NCI-H187 treated with DMSO at 0.1 percent for 48 hours (cell line): ENCODE results near the gene MYOC.
"Not testable (repeated sequence)": the region's sequence is repeated elsewhere in the genome, so short reads cannot be mapped to it uniquely, and the experiment has no call there.

Source experiments
- DNase-seq: peaks from one replicate; lab custom pipeline; 2025; lab: John Stamatoyannopoulos, UW

Gene MYOC

DNA sequence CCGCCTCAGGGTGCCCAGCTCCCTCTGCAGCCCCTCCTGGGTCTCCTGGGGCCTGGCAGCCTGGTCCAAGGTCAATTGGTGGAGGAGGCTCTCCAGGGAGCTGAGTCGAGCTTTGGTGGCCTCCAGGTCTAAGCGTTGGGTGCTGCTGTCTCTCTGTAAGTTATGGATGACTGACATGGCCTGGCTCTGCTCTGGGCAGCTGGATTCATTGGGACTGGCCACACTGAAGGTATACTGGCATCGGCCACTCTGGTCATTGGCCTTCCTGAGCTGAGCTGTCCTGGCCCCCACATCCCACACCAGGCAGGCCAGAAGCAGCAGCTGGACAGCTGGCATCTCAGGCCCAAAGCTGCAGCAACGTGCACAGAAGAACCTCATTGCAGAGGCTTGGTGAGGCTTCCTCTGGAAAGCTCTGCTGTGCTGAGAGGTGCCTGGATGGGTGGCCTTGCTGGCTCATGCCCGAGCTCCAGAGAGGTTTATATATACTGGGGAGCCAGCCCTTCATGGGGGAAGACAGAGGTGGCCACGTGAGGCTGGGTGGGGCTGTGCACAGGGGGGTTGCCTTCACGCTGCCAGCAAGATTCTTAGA, at the start of gene MYOC:
Gene MYOC, minus strand, starts transcription at position 455 of the 589 bp plus-strand sequence. Its CDS starts 77 bp downstream, at position 378.
- DNase-seq: no peak

DNA sequence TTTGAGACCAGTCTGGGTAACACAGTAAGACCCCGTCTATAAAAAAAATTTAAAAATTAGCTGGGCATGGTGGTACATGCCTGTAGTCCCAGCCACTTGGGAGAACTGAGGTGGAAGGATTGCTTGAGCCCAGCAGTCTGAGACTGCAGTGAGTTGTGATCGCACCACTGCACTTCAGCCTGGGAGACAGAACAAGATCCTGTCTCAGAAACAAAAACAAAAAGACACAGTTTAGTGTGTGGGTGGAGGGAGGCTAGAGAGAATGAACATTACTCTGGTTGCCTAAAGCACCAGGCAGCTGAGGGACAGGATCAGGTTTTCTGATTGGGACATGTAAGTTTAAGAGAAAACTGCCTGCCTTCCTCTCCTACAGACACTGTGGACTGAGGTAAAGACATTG, 47.0 kb upstream of the MYOC start:
- no peak for DNase-seq

DNA sequence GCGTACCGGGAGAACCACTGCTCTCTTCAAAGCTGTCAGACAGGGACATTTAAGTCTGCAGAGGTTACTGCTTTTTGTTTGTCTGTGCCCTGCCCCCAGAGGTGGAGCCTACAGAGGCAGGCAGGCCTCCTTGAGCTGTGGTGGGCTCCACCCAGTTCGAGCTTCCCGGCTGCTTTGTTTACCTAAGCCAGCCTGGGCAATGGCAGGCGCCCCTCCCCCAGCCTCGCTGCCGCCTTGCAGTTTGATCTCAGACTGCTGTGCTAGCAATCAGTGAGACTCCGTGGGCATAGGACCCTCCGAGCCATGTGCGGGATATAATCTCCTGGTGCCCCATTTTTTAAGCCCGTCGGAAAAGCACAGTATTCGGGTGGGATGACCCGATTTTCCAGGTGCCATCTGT, 43.3 kb upstream of the MYOC start:
- DNase-seq: not testable (repeated sequence)

- DNase-seq: not testable (repeated sequence)
These were observed 41.1 kb upstream of the MYOC start for GRCh38 chr1:171693541-171693940.

DNA sequence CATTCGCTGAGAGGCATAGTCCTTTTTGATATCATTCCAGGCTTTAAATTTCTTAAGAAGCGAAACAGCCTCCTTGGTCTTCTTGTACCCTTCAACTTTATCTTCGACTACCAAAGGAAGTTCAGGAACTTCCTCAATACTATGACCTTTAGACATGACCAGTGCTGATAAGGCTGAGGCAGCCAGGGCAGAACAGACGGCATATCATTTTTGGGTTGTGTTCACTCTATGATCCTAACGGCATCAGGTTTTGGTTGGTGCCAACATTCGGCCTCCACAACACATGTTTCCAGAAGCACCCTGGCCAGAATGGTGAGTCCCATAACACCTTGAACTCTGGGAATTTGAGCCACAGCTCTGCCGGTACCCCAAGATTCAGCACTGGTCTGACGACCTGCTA, 31.4 kb upstream of the MYOC start:
- no peak for DNase-seq

DNA sequence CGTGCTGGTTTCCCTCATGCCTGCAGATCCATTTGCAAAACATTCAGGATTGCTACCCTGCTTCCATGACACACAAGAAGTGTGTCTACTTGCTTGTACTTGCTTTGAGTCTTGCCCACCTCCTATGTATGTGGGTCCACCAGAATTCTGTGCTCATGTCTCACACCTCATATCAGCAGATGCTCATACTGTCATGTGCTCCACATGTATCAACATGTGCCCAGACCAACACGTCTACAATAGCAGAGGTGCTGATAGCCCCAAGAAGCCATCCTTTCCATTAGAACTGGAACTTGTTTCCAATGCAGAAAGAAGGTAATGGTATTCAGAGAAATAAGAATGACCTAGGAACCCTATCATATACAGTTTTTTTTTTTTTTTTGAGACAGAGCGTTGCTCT, 27.9 kb upstream of the MYOC start:
- DNase-seq: no peak

DNA sequence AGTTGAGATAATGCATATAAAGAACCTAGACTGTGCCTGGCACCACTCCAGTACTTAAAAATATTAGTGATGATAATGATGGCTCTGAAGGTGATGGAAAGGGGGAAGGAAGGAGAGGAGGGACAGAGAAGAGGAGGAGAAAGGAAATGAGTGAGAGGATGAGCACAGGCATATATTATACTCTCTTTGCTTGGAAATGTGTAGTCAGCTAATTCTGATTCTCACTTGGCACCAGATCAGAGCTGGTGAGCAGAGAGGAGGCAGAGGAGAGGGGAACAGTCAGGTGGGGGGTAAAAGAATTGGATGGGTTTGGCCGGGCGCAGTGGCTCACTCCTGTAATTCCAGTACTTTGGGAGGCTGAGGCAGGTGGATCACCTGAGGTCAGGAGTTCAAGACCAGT, 24.3 kb upstream of the MYOC start:
- no peak for DNase-seq

GRCh38 chr1:171674431-171675405, 22.2 kb upstream of the MYOC start:
- DNase-seq: no peak

- no peak for DNase-seq
These were observed 18.3 kb upstream of the MYOC start for GRCh38 chr1:171670739-171671138.

DNA sequence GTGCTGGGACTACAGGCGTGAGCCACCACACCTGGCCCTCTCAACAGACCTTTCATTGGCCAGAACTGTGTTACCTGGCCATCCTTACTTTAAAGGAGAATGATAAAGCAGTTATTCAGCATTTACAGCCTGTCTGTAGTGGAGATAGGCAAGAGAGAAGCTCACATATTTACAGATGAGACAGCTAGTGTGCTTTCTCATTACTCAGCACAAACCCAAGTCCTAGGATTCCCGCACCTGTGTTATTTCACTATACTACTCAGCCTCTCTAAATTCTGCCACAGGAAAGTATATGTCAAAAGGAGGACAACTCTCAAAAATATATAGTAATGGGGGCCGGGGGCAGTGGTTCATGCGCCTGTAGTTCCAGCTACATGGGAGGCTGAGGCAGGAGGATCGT, 15.9 kb upstream of the MYOC start:
- no peak for DNase-seq

GRCh38 chr1:171666114-171666769, 13.8 kb upstream of the MYOC start:
- DNase-seq: no peak

- DNase-seq: no peak
These were observed 12.5 kb upstream of the MYOC start for GRCh38 chr1:171664976-171665375.

GRCh38 chr1:171663854-171664575, 11.5 kb upstream of the MYOC start:
- no peak for DNase-seq

DNA sequence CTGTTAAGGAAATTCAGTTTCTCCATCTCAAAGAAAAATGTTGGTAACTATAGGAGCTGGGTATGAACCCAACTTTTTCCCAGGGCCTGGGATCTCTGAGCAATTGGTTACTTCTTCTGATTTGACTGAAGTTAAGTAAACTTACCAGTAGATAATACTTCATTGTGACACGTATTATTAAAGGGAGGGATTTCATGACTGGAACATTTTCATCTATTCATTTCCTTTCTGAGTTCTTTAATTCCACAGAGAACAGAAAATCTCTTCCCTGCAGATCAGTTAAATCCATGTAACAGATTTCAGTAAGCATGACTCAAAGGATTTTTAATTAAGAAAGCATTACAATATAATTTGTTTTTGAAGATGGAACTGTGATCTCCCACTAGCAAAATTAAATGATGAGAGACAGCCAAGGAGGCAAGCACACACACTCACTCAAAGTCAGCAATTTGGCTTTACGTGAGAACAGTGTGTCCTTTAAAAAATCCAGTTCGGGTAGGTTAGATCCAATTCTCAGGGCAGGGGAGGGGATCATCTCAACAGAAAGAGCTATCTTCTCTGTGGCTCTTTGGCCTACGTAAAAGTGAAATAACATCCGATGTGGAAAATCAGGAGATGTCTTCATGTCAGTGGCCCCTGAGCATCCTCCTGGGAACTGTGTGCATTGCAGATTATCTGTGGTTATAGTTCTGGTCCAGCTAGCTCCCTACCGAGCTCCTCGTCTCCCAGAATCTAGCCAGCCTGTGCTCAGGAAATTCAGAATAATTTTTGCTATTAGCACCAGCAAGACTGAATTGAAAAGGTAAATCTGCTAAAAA, 10.8 kb upstream of the MYOC start:
- DNase-seq: no peak

GRCh38 chr1:171661076-171661650, 8.7 kb upstream of the MYOC start:
- no peak for DNase-seq

GRCh38 chr1:171656206-171656605, 3.7 kb upstream of the MYOC start:
- not testable (repeated sequence) for DNase-seq

DNA sequence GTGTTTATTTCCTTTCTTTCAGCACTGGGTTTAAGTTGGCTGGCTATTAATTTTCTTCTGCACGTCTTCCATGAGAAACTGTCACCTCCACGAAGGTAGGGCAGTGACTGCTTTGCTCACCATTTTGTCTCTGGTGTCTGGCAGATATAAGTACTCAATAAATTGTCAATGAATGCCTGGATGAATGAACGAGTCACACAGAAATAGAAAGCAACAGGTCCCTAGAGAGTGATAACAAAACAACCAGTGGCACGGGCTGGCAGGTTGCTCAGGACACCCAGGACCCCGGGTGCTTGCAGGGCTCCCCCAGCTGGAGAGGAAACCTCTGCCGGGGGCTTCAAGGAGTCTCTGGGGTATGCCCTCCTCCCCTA, 3.2 kb upstream of the MYOC start:
- no peak for DNase-seq

DNA sequence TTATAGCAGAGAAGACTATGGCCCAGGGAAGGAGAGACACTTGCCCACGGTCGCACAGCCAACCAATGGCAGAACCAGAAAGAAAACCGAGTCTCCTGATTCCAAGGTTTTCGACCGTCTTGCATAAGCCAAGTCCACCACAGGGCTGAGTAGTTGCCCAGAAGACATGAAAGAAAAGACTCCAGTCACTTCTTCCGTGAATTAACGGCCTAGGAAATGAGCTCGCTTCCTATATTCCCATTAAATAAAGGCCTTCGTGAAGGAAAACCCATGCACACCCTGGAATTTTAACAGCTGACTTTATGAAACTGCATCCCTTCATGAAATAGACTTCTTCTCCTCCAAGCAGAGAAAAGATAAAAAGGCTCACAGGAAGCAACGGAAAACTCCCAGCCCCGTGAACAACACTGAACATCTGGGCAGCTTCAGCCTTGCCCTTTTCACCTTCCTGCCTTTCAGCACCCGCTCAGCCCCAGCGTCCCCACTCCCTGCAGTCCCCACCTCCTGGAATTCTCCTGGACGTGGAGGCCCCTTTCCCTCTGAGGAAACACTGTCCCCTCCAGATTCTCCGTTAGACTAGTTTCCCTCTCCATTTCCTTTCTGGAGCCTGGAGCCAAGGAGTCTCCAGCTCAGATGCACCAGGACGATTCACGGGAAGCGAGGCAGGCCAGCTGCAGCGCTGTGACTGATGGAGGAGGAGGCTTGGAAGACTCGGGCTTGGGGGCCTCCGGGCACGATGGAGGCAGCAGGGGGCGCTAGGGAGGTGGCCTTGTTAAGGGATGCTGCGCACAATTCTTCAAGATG, 2.7 kb upstream of the MYOC start:
- DNase-seq: no peak

- no peak for DNase-seq
These were observed 1.9 kb upstream of the MYOC start for GRCh38 chr1:171654201-171654941.
